GM06990 (cell line): ENCODE measurements around the gene CILP2.

Source experiments
- DNase-seq: peaks from one replicate; pipeline ENCODE4 v3.0.0-alpha.2; 2011; ENCODE audit not compliant: insufficient read length; ENCODE audit errors: extremely low read depth
- H3K27me3 ChIP-seq: replicated peaks from 2 replicates; pipeline ENCODE4 v1.6.0; 2011; ENCODE audit warnings: low read length; ENCODE audit not compliant: control insufficient read depth, insufficient read depth
- H3K36me3 ChIP-seq: 2 replicates; pipeline ENCODE4 v1.5.1; 2011; ENCODE audit warnings: low read length; ENCODE audit not compliant: control insufficient read depth, insufficient read depth
- H3K4me3 ChIP-seq: replicated peaks from 2 replicates; pipeline ENCODE4 v1.5.1; 2011; ENCODE audit warnings: low read depth, mild to moderate bottlenecking, control low read depth, low read length
- CTCF ChIP-seq: IDR thresholded peaks from 2 replicates; pipeline ENCODE4 v1.5.1; 2011; ENCODE audit warnings: low read length, control low read depth, mild to moderate bottlenecking, inconsistent platforms; ENCODE audit not compliant: insufficient read depth, poor library complexity, severe bottlenecking

CILP2 gene

GRCh38 chr19:19530423-19530804, 7.7 kb upstream of the CILP2 start:
- no peak for TF ChIP-seq CTCF
- no peak overlapping the region for H3K4me3 ChIP-seq
- no peak for DNase-seq
- H3K27me3 ChIP-seq: no peaks in the 10 kb centered on the region
- H3K36me3 ChIP-seq: peaks cover 13% of the 10 kb centered on the region

- Histone ChIP-seq H3K4me3 (no peak overlapping the region), H3K36me3 (peaks cover 13% of the 10 kb centered on the region), H3K27me3 (no peaks in the 10 kb centered on the region)
- DNase-seq: no peak
- no peak for TF ChIP-seq CTCF
These were observed 7.2 kb upstream of the CILP2 start for GRCh38 chr19:19530889-19531288.

- Histone ChIP-seq H3K27me3 (no peaks in the 10 kb centered on the region), H3K36me3 (peaks cover 13% of the 10 kb centered on the region), H3K4me3 (no peak overlapping the region)
- TF ChIP-seq CTCF: peak; percentile 98
- peak; percentile 81 for DNase-seq
These were observed 5.9 kb upstream of the CILP2 start for GRCh38 chr19:19531951-19532805.

GRCh38 chr19:19532806-19533701, 5.0 kb upstream of the CILP2 start:
- Histone ChIP-seq H3K36me3 (peaks cover 6% of the 10 kb centered on the region), H3K4me3 (no peak overlapping the region), H3K27me3 (no peaks in the 10 kb centered on the region)
- DNase-seq: no peak
- TF ChIP-seq CTCF: no peak

- Histone ChIP-seq H3K4me3 (no peak overlapping the region), H3K27me3 (no peaks in the 10 kb centered on the region), H3K36me3 (peaks cover 2% of the 10 kb centered on the region)
- no peak for DNase-seq
- TF ChIP-seq CTCF: no peak
These were observed 4.2 kb upstream of the CILP2 start for GRCh38 chr19:19533841-19534240.
